SK-N-SH (cell line): Measurements from ENCODE around the gene AGO1. TPM values are rescaled to one million over a fixed set of nuclear protein-coding genes. Genes with fewer than 3 reads are reported as not detected.
A peak's percentile ranks its signal among the peaks of the same experiment; 100 is the strongest.

ENCODE experiments used
- CTCF ChIA-PET: fragments of 300-600, 350-600 bp; formaldehyde crosslinking; extraction: SDS; loops from one replicate; lab custom pipeline; 2021; lab: Yijun Ruan, JAX
- POLR2A ChIA-PET: fragments of 350-600 bp; sonication (Branson Sonifier 250); formaldehyde crosslinking; extraction: SDS; loops from one replicate; lab custom pipeline; 2020; ENCODE audit warnings: antibody characterized with exemption, inconsistent platforms; lab: Yijun Ruan, JAX
- DNase-seq: peaks from one replicate; pipeline ENCODE4 v3.0.0; 2012
- H2AFZ ChIP-seq: fragments of 200-600 bp; sonication (generic); 2 replicates; pipeline ENCODE4 v1.8.1; 2016; ENCODE audit warnings: antibody characterized with exemption, mild to moderate bottlenecking, low read depth
- H3F3A ChIP-seq: fragments of 200-600 bp; sonication (generic); replicated peaks from 2 replicates; pipeline ENCODE3; 2016; ENCODE audit warnings: antibody characterized with exemption, mild to moderate bottlenecking; ENCODE audit not compliant: insufficient read depth
- H3K27ac ChIP-seq, 2 experiments: fragments of 200-500 bp in 1 of 2; fragments of 200-600 bp in 1 of 2; sonication (Bioruptor generic) in 1 of 2; sonication (generic), shearing (Covaris generic) in 1 of 2; 2 replicates each; pipeline versions ENCODE4 v1.5.1 to v1.6.1; 2014 to 2016; ENCODE audit warnings: low read depth in 2 of 2, inconsistent platforms in 1 of 2, low read length in 1 of 2, mild to moderate bottlenecking in 1 of 2, mixed read lengths in 1 of 2
- H3K27me3 ChIP-seq: fragments of 200-600 bp; sonication (generic), shearing (Covaris generic); 2 replicates; pipeline ENCODE4 v1.6.1; 2016; ENCODE audit warnings: mixed run types; ENCODE audit not compliant: insufficient read depth
- H3K36me3 ChIP-seq, 2 experiments: fragments of 200-500 bp in 1 of 2; fragments of 200-600 bp in 1 of 2; sonication (Bioruptor generic) in 1 of 2; sonication (generic) in 1 of 2; replicated peaks in 1 of 2; 2 replicates each; pipeline versions ENCODE3 to v1.5.1; 2014 to 2016; ENCODE audit warnings: low read length in 1 of 2, mild to moderate bottlenecking in 1 of 2; ENCODE audit not compliant: insufficient read depth in 2 of 2, control insufficient read depth in 1 of 2
- H3K4me1 ChIP-seq, 2 experiments: fragments of 200-500 bp in 1 of 2; fragments of 200-600 bp in 1 of 2; sonication (Bioruptor generic) in 1 of 2; sonication (generic), shearing (Covaris generic) in 1 of 2; 2 replicates each; pipeline versions ENCODE4 v1.5.1 to v1.6.1; 2014 to 2016; ENCODE audit warnings: low read depth in 1 of 2, low read length in 1 of 2, mixed run types in 1 of 2; ENCODE audit not compliant: insufficient read depth in 2 of 2, control insufficient read depth in 1 of 2
- H3K4me2 ChIP-seq: fragments of 200-600 bp; sonication (generic), shearing (Covaris generic); 2 replicates; pipeline ENCODE4 v1.6.1; 2017; ENCODE audit warnings: mixed run types
- H3K4me3 ChIP-seq, 2 experiments: fragments of 200-500 bp in 1 of 2; fragments of 200-600 bp in 1 of 2; sonication (Bioruptor generic) in 1 of 2; sonication (generic), shearing (Covaris generic) in 1 of 2; 2 replicates each; pipeline versions ENCODE4 v1.5.1 to v1.8.1; 2014 to 2016; ENCODE audit warnings: low read depth in 2 of 2, inconsistent platforms in 1 of 2, low read length in 1 of 2, mild to moderate bottlenecking in 1 of 2, mixed read lengths in 1 of 2, moderate library complexity in 1 of 2
- H3K79me2 ChIP-seq: fragments of 200-600 bp; sonication (generic); 2 replicates; pipeline ENCODE4 v1.8.1; 2017; ENCODE audit warnings: mild to moderate bottlenecking; ENCODE audit not compliant: insufficient read depth
- H3K9ac ChIP-seq: fragments of 200-600 bp; sonication (generic); 2 replicates; pipeline ENCODE4 v1.6.1; 2017; ENCODE audit warnings: mixed run types
- H3K9me2 ChIP-seq: fragments of 200-600 bp; sonication (generic); 2 replicates; pipeline ENCODE4 v1.6.1; 2017; ENCODE audit warnings: mixed run types
- H3K9me3 ChIP-seq: fragments of 200-600 bp; sonication (generic); 2 replicates; pipeline ENCODE4 v1.6.1; 2017; ENCODE audit warnings: mixed run types, mild to moderate bottlenecking, moderate library complexity
- H4K20me1 ChIP-seq: fragments of 200-600 bp; sonication (generic); 2 replicates; pipeline ENCODE4 v1.6.1; 2017; ENCODE audit warnings: mild to moderate bottlenecking, mixed run types; ENCODE audit not compliant: insufficient read depth
- CHD2 ChIP-seq: fragments of 150-350 bp; IDR thresholded peaks from 2 replicates; pipeline ENCODE4 v1.6.1; 2018; ENCODE audit warnings: low read length; ENCODE audit not compliant: partially characterized antibody
- CTCF ChIP-seq: fragments of 200-600 bp; sonication (generic); IDR thresholded peaks from 2 replicates; pipeline ENCODE4 v1.6.1; 2017; ENCODE audit warnings: antibody characterized with exemption, mild to moderate bottlenecking, moderate library complexity
- FOSL2 ChIP-seq: IDR thresholded peaks from 2 replicates; pipeline ENCODE4 v1.4.0; 2012; ENCODE audit warnings: low read depth, mild to moderate bottlenecking, moderate library complexity, borderline replicate concordance
- FOXM1 ChIP-seq: IDR thresholded peaks from 2 replicates; pipeline ENCODE4 v1.4.0; 2012; ENCODE audit warnings: low read depth, mild to moderate bottlenecking
- MEF2A ChIP-seq: IDR thresholded peaks from 2 replicates; pipeline ENCODE4 v1.4.0; 2012; ENCODE audit warnings: low read depth, borderline replicate concordance
- MXI1 ChIP-seq: IDR thresholded peaks from 2 replicates; pipeline ENCODE4 v1.6.1; 2012; ENCODE audit warnings: mild to moderate bottlenecking, low read depth, low read length, improper control_type of control experiment
- NFIC ChIP-seq: IDR thresholded peaks from 2 replicates; pipeline ENCODE4 v1.4.0; 2012; ENCODE audit warnings: borderline replicate concordance
- NRF1 ChIP-seq: IDR thresholded peaks from 2 replicates; pipeline ENCODE4 v1.6.1; 2012; ENCODE audit warnings: low read depth, mild to moderate bottlenecking, low read length
- POLR2AphosphoS5 ChIP-seq: IDR thresholded peaks from 2 replicates; pipeline ENCODE4 v1.6.1; 2012; ENCODE audit warnings: low read depth, low read length
- RFX5 ChIP-seq: IDR thresholded peaks from 2 replicates; pipeline ENCODE4 v1.6.1; 2012; ENCODE audit warnings: mild to moderate bottlenecking, improper control_type of control experiment, low read length
- SIN3A ChIP-seq: IDR thresholded peaks from 2 replicates; pipeline ENCODE4 v1.6.1; 2012; ENCODE audit warnings: low read depth, mild to moderate bottlenecking, low read length, moderate library complexity, borderline replicate concordance
- SMC3 ChIP-seq: IDR thresholded peaks from 2 replicates; pipeline ENCODE4 v1.6.1; 2012; ENCODE audit warnings: low read depth, low read length, improper control_type of control experiment
- TCF12 ChIP-seq: IDR thresholded peaks from 2 replicates; pipeline ENCODE4 v1.4.0; 2012
- polyA plus RNA-seq, 3 experiments: library from polyadenylated mRNA; depleted of rRNA; stranded (reverse); fragments of >200 nt; gene quantifications; 2 replicates each; pipeline ENCODE4 v1.2.3, GENCODE V29; 2012
- TF ChIP-seq, protein P1 (sequence below): fragments of 150-350 bp; IDR thresholded peaks from 2 replicates; pipeline ENCODE4 v1.6.1; 2017; ENCODE audit warnings: antibody characterized with exemption, low read length, low read depth, borderline replicate concordance
- TF ChIP-seq, protein P2 (sequence below): IDR thresholded peaks from 2 replicates; pipeline ENCODE4 v1.4.0; 2012; ENCODE audit warnings: low read depth
- TF ChIP-seq, protein P3 (sequence below): fragments of 150-350 bp; IDR thresholded peaks from 2 replicates; pipeline ENCODE4 v1.6.1; 2016; ENCODE audit warnings: mild to moderate bottlenecking, low read depth, low read length

The AGO1 gene
- polyA plus RNA-seq, 1 of the 3 experiments (the other 2 are of a cell fraction), result 7.8 TPM

DNA sequence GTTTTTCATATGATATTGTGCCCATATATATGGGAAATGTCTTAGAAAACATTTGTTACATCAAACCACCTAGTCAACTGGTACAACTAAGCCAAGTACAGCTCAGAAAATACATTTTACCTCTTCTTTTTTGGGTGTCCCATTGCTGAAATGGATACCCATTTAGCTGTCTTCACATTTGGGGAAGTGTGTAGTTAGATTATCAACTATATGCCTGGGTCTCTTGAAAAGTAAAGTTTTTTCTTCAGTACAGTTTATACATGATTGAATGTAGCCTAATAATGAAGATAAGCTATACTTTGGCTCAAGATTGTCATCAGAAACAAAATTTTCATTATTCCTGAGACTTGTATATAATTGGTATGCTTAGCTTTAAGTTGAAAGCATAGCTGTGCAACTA is 49.9 kb downstream of the AGO1 start:
- no peak overlapping the region for H3K4me3 ChIP-seq
- ChIA-PET POLR2A (no interaction called here), CTCF (interaction anchor here (0.6 to 1.6 kb wide), 4 partner anchors 9 to 365 kb away, joined by 3 to 5 read pairs (median 3); no protein-coding TSS in a partner anchor)
- no peaks in the 10 kb centered on the region for H3K27me3 ChIP-seq
- TF ChIP-seq FOSL2 (no peak), NFIC (no peak), MXI1 (no peak), CHD2 (no peak), TCF12 (no peak), RFX5 (no peak), SIN3A (no peak), CTCF (no peak), MEF2A (no peak), FOXM1 (no peak), SMC3 (no peak), POLR2AphosphoS5 (no peak), NRF1 (no peak)
- TF ChIP-seq, protein P1, sequence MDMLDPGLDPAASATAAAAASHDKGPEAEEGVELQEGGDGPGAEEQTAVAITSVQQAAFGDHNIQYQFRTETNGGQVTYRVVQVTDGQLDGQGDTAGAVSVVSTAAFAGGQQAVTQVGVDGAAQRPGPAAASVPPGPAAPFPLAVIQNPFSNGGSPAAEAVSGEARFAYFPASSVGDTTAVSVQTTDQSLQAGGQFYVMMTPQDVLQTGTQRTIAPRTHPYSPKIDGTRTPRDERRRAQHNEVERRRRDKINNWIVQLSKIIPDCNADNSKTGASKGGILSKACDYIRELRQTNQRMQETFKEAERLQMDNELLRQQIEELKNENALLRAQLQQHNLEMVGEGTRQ, result no peak
- TF ChIP-seq, protein P2, sequence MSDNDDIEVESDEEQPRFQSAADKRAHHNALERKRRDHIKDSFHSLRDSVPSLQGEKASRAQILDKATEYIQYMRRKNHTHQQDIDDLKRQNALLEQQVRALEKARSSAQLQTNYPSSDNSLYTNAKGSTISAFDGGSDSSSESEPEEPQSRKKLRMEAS, result no peak
- TF ChIP-seq, protein P3, sequence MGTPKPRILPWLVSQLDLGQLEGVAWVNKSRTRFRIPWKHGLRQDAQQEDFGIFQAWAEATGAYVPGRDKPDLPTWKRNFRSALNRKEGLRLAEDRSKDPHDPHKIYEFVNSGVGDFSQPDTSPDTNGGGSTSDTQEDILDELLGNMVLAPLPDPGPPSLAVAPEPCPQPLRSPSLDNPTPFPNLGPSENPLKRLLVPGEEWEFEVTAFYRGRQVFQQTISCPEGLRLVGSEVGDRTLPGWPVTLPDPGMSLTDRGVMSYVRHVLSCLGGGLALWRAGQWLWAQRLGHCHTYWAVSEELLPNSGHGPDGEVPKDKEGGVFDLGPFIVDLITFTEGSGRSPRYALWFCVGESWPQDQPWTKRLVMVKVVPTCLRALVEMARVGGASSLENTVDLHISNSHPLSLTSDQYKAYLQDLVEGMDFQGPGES, result no peak
- peaks cover 17% of the 10 kb centered on the region for H3F3A ChIP-seq
- 0 out of 2 replicates have a peak overlapping the region, but pooled peaks have one; percentile 84 for H3K4me2 ChIP-seq
- H3K36me3 ChIP-seq, result peaks cover 0 to 6% of the 10 kb centered on the region in 2 experiments
- H3K27ac ChIP-seq, result no peak overlapping the region
- H3K9me2 ChIP-seq, result no peaks in the 10 kb centered on the region
- H3K4me1 ChIP-seq, result peaks cover 19 to 23% of the 10 kb centered on the region in 2 experiments; a peak in 3 of 4 replicates
- H3K79me2 ChIP-seq, result peaks cover 74% of the 10 kb centered on the region
- no peak overlapping the region for H3K9ac ChIP-seq
- no peak overlapping the region for H2AFZ ChIP-seq
- no peaks in the 10 kb centered on the region for H3K9me3 ChIP-seq
- DNase-seq, result no peak
- peaks cover 7% of the 10 kb centered on the region for H4K20me1 ChIP-seq
